Measurements from ENCODE around the gene SLC25A15.

DNA sequence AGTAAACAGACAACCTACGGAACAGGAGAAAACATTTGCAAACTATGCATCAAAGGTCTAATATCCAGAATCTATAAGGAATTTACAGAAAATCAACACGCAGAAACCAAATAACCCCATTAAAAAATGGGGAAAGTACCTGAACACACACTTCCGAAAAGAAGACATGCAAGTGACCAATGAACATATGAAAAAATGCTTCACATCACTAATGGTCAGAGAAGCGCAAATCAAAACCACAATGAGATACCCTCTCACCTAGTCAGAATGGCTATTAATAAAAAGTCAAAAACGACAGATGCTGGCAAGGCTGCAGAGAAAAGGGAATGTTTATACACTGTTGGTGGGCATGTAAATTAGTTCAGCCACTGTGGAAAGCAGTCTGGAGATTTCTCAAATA is 29.5 kb downstream of the SLC25A15 start:
- TF ChIP-seq, protein P1, sequence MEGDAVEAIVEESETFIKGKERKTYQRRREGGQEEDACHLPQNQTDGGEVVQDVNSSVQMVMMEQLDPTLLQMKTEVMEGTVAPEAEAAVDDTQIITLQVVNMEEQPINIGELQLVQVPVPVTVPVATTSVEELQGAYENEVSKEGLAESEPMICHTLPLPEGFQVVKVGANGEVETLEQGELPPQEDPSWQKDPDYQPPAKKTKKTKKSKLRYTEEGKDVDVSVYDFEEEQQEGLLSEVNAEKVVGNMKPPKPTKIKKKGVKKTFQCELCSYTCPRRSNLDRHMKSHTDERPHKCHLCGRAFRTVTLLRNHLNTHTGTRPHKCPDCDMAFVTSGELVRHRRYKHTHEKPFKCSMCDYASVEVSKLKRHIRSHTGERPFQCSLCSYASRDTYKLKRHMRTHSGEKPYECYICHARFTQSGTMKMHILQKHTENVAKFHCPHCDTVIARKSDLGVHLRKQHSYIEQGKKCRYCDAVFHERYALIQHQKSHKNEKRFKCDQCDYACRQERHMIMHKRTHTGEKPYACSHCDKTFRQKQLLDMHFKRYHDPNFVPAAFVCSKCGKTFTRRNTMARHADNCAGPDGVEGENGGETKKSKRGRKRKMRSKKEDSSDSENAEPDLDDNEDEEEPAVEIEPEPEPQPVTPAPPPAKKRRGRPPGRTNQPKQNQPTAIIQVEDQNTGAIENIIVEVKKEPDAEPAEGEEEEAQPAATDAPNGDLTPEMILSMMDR (IDR thresholded peaks at IDR 0.05) = no peak
- no peak for TF ChIP-seq EZH2 (IDR thresholded peaks at IDR 0.05; ENCODE audit: borderline replicate concordance, insufficient read depth, low read depth, low read length, poor library complexity, severe bottlenecking)
